WI38 (cell line): ENCODE results near the gene NKX2-1.
"Not testable (repeated sequence)": the region's sequence is repeated elsewhere in the genome, so short reads cannot be mapped to it uniquely, and the experiment has no call there.

Source experiments
- H3K4me3 ChIP-seq: 2 replicates; pipeline ENCODE4 v1.5.1; 2011; ENCODE audit warnings: low read depth, mild to moderate bottlenecking, control low read depth, low read length
- CTCF ChIP-seq: IDR thresholded peaks from 2 replicates; pipeline ENCODE4 v1.5.1; 2012; ENCODE audit warnings: low read depth, mild to moderate bottlenecking, control low read depth, low read length

NKX2-1 gene

DNA sequence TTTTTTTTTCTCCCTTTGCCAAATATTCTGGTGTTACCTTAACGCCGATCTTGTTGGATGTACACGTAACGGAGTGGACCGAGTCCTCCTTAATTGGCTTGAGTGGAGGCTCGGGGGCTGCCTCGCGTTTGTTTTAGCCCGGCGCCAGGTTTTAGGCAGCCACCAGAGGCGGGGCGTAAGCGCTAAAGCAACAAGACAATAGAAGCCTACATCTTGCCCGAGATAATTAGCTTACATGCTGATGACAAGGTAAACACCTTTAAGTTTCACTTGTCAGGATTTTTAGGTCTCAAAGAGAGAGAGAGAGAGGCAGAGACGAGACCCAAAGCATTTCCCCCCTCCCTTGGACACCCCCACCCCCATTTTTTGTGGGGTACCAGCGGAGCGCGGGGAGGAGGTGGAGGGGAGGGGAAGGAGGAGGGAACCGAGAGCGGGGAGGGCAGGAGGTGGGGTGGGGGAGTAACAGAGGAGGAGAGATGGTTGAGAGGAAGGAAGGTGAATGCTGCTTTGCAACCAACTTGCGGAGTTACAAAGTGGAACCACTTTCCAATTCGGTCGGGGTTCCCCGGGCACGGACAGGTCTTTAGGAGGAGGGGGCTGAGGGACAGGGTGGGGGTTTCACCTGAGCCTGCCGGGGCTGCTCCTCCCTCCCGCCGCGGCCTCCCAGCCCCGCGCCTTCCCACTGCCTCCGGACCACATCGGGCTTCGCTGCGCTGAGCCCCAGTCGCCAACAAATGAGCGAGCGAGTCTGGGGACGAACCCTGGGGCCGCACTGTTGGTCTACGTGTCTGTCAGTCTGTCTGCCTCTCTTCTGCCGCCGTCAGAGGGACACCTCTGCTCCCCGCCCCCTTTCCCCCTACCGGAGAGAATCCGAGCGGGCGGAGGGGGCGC is at the start of gene NKX2-1:
Gene NKX2-1 (minus strand): TSS at position 802 of the 891 bp plus-strand sequence. CDS start 103 bp downstream, at position 699.
- H3K4me3 ChIP-seq, result no peak within 1 kb of the TSS
- TF ChIP-seq CTCF, result no peak

DNA sequence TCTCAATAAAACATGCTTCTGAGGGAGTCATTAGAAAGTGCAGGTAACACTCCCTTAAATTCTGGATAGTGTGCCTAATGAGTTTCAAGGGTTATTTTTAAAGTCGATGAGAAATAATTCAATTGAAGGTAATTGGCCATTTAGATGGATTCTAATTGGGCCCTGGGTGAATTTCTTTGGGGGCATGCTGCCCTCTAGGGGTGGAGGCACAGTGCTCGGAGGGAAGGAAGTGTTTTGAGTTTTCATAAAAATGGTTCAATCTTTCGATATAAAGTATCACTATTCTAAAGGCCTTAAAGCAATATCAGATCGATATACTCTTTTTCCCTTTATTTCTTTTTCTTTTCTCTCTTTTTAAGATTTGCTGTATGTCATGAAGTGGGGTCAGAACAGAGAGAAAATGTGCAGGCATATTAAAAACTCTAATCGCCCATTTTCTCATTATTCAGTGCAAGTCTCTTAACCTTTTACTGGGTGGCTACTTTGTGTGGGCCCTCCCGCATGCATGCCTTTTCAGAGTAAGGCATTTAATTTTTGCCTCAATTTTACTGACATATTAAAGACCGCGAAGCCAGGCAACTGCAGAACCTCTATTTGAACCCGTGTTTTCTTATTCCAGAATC is 36.9 kb upstream of the NKX2-1 start:
- no peak overlapping the region for H3K4me3 ChIP-seq

DNA sequence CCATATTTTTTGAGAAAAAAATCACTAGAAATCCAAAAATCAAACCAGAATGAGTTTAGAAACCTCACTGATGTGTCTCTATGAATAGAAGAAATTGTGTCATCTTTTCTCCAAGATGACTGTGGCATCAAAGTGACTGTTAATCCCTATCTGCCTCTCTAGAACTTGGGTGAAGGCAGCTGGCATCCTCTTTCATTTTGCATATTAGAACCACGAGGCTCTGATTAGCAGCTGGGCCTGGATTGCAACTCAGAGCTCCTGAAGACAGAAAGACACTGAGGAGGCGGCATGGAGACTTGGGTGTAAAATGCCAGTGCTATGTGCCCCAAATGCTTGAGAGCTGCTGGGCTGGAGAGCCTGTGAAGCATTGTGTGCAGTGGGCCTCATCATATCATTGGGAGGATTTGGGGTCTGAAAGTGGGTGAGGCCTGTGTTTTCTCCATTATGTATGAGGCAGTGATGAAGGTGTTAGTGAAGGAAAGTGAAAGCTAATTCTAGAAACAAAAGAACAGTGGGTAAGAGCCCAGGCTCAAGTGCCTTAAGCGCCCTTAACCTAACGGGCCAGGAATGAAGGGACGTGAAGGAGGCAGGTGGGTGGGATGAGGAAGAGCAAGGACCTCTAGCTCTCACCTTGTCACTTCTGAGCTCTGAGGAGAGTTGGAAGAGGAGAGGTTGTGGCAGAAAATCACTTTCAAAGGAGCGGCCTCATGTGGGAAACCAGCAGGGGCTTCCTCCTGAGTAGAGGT is 36.1 kb upstream of the NKX2-1 start:
- TF ChIP-seq CTCF, result no peak
- H3K4me3 ChIP-seq, result no peak overlapping the region

More for the DNA sequence above, 36.9 kb upstream of the NKX2-1 start:
- TF ChIP-seq CTCF, result peak; percentile 88

GRCh38 chr14:36553656-36554260 is 33.7 kb upstream of the NKX2-1 start:
- peak; percentile 47; the same call in 1 of the 2 replicates for TF ChIP-seq CTCF
- no peak overlapping the region for H3K4me3 ChIP-seq

- H3K4me3 ChIP-seq, result no peak overlapping the region
- TF ChIP-seq CTCF, result no peak
Measured at GRCh38 chr14:36550899-36551298, 30.9 kb upstream of the NKX2-1 start.

DNA sequence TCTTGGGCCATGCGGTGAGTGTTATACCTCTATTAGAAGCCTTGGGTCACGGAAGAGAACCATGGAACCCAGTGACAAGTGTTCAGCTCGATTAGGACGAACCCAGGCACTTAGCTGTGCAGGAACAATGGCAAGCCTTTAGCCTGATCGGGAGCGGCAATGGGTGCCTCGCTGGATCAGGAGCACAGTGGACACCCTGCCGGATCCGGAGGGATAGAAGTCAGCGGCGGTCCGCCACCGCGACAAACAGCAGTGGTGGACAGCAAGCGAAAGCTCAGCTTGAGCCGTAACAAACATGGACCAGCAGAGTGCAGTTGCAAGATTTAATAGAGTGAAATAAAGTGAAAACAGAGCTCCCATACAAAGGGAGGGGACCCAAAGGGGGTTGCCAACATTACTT is 24.2 kb upstream of the NKX2-1 start:
- not testable (repeated sequence) for H3K4me3 ChIP-seq

GRCh38 chr14:36538051-36538450 is 18.0 kb upstream of the NKX2-1 start:
- TF ChIP-seq CTCF, result no peak
- no peak overlapping the region for H3K4me3 ChIP-seq
